Esophagus squamous epithelium (tissue), 5 donors: ENCODE results near the gene BCL2L1. TPM values are rescaled to one million over a fixed set of nuclear protein-coding genes. Genes with fewer than 3 reads are reported as not detected.
A peak's percentile ranks its signal among the peaks of the same experiment; 100 is the strongest.

ENCODE experiments used
- DNase-seq: peaks from one replicate; lab custom pipeline; 2025; lab: John Stamatoyannopoulos, UW
- H3K27ac ChIP-seq, 4 donors: fragments of 200-600 bp; sonication (generic); one replicate each; pipeline ENCODE4 v1.5.1; 2016 to 2019; ENCODE audit warnings: mild to moderate bottlenecking in 1 of 4
- H3K27me3 ChIP-seq, 4 donors: fragments of 200-600 bp; sonication (generic); 1 replicate in 3 of 4; 2 replicates in 1 of 4; pipeline versions ENCODE4 v1.5.1 to v1.6.0; 2017 to 2021; ENCODE audit warnings: antibody characterized with exemption in 1 of 4
- H3K36me3 ChIP-seq, 3 donors: fragments of 200-600 bp; sonication (generic); one replicate each; pipeline ENCODE4 v1.5.1; 2016 to 2019
- H3K4me1 ChIP-seq, 3 donors: fragments of 200-600 bp; sonication (generic); one replicate each; pipeline ENCODE4 v1.5.1; 2017 to 2019
- H3K4me3 ChIP-seq, 4 donors: fragments of 200-600 bp; sonication (generic); 1 replicate in 3 of 4; 2 replicates in 1 of 4; pipeline ENCODE4 v1.5.1; 2016 to 2019; ENCODE audit warnings: mild to moderate bottlenecking in 2 of 4, moderate library complexity in 1 of 4
- H3K9me3 ChIP-seq, 3 donors: fragments of 200-600 bp; sonication (generic); one replicate each; pipeline ENCODE4 v1.5.1; 2016 to 2019
- POLR2A ChIP-seq, 4 donors: fragments of 450-650 bp; IDR thresholded peaks; one replicate each; pipeline ENCODE4 v1.6.1; 2017; ENCODE audit warnings: antibody characterized with exemption in 4 of 4, mild to moderate bottlenecking in 4 of 4, moderate library complexity in 3 of 4
- WGBS, 2 donors: methylation state at CpG; one replicate each; pipeline ENCODE4 v1.1.5; 2018; 5-methylcytosine and 5-hydroxymethylcytosine counted together
- intact Hi-C: fragments of 100-400 bp; cut with DNase I; formaldehyde crosslinking; loops from one replicate; pipeline ENCODE4 v1.15.0; 2022
- total RNA-seq, 4 donors: library from RNA; depleted of rRNA; stranded (reverse); fragments of >200 nt; gene quantifications; one replicate each; pipeline ENCODE4 v1.1.0, GENCODE V29; 2016
- TF ChIP-seq, protein P1 (sequence below), 6 experiments: fragments of 450-650 bp in 4 of 6; fragments of 200-600 bp in 2 of 6; sonication (generic) in 2 of 6; IDR thresholded peaks; one replicate each; pipeline ENCODE4 v1.5.1; 2016 to 2019; ENCODE audit warnings: antibody characterized with exemption in 6 of 6, mild to moderate bottlenecking in 4 of 6, moderate library complexity in 4 of 6
- donor health status: DM: yes; HTN: yes; CAD: no.

BCL2L1 gene
- total RNA-seq, 4 donors from 2014 or later: 65.4 to 105 (median 90.1) TPM

DNA sequence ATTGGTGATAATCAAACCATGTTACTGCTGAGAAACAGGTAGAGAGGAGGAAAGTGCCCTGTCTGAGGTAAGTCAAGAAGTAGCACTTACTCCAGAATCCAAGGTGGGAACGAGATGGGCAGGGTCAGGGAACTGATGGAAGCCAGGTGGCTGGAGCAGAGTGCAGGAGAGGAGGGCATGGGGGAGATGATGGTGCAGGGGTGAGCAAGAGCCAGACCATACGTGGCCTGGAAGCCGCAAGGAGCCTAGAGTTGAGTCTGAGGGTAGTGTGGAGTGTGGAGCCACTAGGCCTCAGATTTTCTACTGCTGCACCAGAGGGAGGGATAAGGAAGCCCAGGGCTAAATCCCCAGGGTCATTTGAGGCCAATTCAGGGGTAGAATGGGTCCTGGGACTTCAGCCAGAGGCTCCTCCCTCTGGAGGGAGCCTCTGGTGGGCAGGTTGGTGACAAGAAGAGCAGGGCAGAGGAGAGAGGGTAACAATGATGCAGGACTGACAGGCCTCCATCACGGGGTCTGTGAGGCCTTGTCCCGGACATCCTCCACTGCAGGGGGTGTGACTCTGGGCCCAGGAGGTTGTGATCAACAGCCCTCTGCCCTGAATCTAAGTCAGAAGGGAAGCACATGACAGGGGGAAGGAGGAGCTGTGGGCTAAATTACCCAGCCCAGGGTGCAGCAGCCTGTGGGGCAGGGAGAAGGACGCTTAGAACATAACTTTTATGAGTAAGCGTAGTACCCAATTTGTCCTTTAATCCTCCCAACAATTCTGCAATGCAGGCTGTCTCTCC is 56.2 kb downstream of the BCL2L1 start:
- peaks cover 0 to 65% (median 13%) of the 10 kb centered on the region in 3 donors for H3K36me3 ChIP-seq
- H3K9me3 ChIP-seq: no peaks in the 10 kb centered on the region
- H3K27me3 ChIP-seq: no peaks in the 10 kb centered on the region
- no peak for DNase-seq
- TF ChIP-seq POLR2A (IDR thresholded peaks at IDR 0.05): no peak
- intact Hi-C loops: no loop called here
- H3K4me3 ChIP-seq: no peak overlapping the region
- 61 to 78% methylated on average over 6 to 7 of the region's 7 CpGs for WGBS, 2 donors
- H3K4me1 ChIP-seq: peaks cover 42 to 96% (median 71%) of the 10 kb centered on the region in 3 donors
- H3K27ac ChIP-seq: peak overlapping the region; percentile 6 to 83 (median 74)

DNA sequence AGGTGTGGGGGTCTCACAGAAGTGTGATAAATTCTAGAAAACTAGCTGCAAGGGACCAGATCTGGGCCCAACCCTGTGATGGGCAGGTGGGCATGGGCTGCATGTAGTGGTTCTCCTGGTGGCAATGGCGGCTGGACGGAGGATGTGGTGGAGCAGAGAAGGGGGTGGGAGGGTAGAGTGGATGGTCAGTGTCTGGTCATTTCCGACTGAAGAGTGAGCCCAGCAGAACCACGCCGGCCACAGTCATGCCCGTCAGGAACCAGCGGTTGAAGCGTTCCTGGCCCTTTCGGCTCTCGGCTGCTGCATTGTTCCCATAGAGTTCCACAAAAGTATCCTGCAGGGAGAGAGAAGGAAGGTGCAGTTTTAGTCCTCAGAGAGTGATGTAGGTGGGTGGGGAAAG is 56.9 kb downstream of the BCL2L1 start:
- TF ChIP-seq, protein P1, sequence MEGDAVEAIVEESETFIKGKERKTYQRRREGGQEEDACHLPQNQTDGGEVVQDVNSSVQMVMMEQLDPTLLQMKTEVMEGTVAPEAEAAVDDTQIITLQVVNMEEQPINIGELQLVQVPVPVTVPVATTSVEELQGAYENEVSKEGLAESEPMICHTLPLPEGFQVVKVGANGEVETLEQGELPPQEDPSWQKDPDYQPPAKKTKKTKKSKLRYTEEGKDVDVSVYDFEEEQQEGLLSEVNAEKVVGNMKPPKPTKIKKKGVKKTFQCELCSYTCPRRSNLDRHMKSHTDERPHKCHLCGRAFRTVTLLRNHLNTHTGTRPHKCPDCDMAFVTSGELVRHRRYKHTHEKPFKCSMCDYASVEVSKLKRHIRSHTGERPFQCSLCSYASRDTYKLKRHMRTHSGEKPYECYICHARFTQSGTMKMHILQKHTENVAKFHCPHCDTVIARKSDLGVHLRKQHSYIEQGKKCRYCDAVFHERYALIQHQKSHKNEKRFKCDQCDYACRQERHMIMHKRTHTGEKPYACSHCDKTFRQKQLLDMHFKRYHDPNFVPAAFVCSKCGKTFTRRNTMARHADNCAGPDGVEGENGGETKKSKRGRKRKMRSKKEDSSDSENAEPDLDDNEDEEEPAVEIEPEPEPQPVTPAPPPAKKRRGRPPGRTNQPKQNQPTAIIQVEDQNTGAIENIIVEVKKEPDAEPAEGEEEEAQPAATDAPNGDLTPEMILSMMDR (IDR thresholded peaks at IDR 0.05): no peak
- no peak for TF ChIP-seq POLR2A (IDR thresholded peaks at IDR 0.05)
- 97% methylated on average over 9 to 10 of the region's 10 CpGs for whole genome bisulfite sequencing, 2 donors
- H3K4me1 ChIP-seq: peaks cover 38 to 94% (median 69%) of the 10 kb centered on the region in 3 donors
- H3K36me3 ChIP-seq: peaks cover 0 to 65% (median 13%) of the 10 kb centered on the region in 3 donors
- H3K9me3 ChIP-seq: no peaks in the 10 kb centered on the region
- intact Hi-C loops: no loop called here
- no peak overlapping the region for H3K4me3 ChIP-seq
- no peak for DNase-seq
- H3K27ac ChIP-seq: peak overlapping the region in 3 of 4 donors; percentile 67 to 83 (median 82)
- H3K27me3 ChIP-seq: no peaks in the 10 kb centered on the region

DNA sequence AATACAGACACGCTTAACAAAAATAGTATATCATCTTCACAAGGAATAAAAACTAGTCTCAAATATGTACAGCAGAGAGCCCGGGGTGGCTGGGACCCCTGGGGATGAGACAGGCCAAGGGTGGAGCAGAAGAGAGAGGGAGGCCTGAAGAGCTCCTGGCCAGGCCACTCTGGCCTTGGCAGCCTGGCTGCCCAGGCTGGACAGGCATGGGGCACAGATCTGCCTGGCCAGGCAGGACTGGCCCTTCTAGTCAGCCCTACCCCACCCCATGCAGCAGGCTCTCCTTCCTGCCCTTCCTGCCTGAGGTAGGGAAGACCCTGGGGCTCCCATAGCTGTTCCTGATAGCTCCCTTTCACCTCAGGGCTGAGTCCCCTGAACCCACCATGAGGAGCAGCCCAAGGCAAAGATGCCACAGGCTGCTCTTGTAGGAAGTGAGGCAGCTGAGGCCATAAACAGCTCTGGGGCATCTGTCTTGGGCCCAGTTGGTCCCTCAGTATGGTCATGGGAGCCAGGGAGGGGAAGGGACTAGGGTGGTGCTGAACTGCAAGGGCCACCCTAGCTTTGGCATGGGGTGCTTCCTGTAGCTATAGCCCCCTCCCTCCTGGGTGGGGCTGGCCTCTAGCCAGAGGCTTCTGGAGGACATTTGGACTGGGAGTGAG is 57.8 kb downstream of the BCL2L1 start:
- Histone ChIP-seq H3K9me3 (no peaks in the 10 kb centered on the region), H3K4me3 (no peak overlapping the region), H3K36me3 (peaks cover 0 to 57% (median 13%) of the 10 kb centered on the region in 3 donors), H3K27ac (peak overlapping the region; percentile 28 to 83 (median 74)), H3K4me1 (peaks cover 32 to 85% (median 62%) of the 10 kb centered on the region in 3 donors), H3K27me3 (no peaks in the 10 kb centered on the region)
- intact Hi-C loops: loop anchor here (5.0 kb wide), 1 partner anchor 57 kb away; the partner anchor contains the start of gene BCL2L1
- WGBS, 2 donors: 66% methylated on average over 2 of the region's 2 CpGs; no CpG with 5 or more reads in 1 of the 2 donors
- TF ChIP-seq, protein P1 (IDR thresholded peaks at IDR 0.05): no peak
- TF ChIP-seq POLR2A (IDR thresholded peaks at IDR 0.05): no peak
- no peak for DNase-seq

DNA sequence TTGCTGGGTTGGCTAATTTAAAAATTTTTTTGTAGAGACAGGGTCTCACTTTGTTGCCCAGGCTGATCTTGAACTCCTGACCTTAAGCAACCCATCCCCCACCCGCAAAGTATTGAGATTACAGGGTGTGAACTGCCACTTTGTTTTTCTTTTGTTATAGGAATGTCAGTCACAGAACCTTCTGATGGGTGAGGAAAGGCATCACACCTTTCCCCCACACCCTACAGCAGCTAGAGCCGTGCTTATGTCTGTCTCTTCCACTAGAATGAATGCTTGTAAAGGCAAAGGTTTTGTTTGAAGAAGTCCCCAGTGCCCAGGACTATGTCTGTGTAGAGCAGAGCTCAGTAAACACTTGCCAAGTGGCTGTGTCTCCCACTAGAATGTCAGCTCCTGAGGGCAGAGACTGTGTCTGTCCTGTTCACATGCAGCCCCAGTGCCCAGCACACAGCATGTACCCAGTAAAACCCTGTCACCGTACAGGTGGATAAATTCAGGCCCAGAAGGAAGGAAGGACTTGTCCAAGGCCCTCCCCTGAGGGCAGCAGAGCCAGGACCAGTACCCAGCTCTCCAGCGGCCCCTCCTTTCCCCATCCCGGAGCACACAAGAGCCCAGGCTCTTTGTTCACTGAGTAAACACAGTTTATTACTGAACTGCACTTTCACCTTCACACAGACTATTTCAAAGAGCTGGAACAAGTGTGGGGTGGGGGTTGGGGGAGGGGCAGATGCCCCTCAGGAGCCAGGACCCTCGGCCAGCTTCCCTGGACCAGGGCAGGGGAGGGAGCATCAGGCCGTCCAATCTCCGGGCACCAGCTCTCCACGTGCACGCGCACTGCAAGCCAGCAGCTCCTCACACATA is 58.6 kb downstream of the BCL2L1 start:
- WGBS, 2 donors: 40 to 68% methylated on average over 5 to 11 of the region's 11 CpGs
- Histone ChIP-seq H3K27ac (peak overlapping the region; percentile 20 to 83 (median 74)), H3K36me3 (peaks cover 0 to 50% (median 13%) of the 10 kb centered on the region in 3 donors), H3K9me3 (no peaks in the 10 kb centered on the region), H3K4me3 (no peak overlapping the region), H3K27me3 (no peaks in the 10 kb centered on the region), H3K4me1 (peaks cover 30 to 77% (median 54%) of the 10 kb centered on the region in 3 donors)
- no peak for DNase-seq
- intact Hi-C loops: loop anchor here (2.0 to 5.0 kb wide), 2 partner anchors 35 to 58 kb away; partner anchors contain the start of gene BCL2L1
- TF ChIP-seq POLR2A (IDR thresholded peaks at IDR 0.05): no peak
- TF ChIP-seq, protein P1 (IDR thresholded peaks at IDR 0.05): no peak

DNA sequence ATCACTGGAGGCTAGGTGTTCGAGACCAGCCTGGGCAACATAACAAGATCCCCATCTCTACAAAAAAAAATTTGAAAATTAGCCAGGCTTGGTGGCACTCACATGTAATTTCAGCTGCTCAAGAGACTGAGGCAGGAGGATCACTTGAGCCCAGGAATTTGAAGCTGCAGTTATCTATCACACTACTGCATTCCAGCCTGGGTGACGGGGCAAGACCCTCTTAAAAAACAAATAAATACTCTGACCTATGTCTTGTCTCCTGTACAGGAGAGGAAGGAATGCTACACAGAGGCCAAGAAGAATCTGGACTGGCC is 59.2 kb downstream of the BCL2L1 start:
- Histone ChIP-seq H3K36me3 (peaks cover 0 to 46% (median 13%) of the 10 kb centered on the region in 3 donors), H3K4me3 (no peak overlapping the region), H3K9me3 (no peaks in the 10 kb centered on the region), H3K4me1 (peaks cover 30 to 71% (median 50%) of the 10 kb centered on the region in 3 donors), H3K27me3 (no peaks in the 10 kb centered on the region), H3K27ac (peak overlapping the region in 3 of 4 donors; percentile 67 to 83 (median 82))
- 85 to 89% methylated on average over 2 of the region's 2 CpGs for WGBS, 2 donors
- TF ChIP-seq, protein P1 (IDR thresholded peaks at IDR 0.05): no peak
- TF ChIP-seq POLR2A (IDR thresholded peaks at IDR 0.05): no peak
- no peak for DNase-seq
- intact Hi-C loops: loop anchor here (2.0 to 5.0 kb wide), 2 partner anchors 35 to 59 kb away; partner anchors contain the start of gene BCL2L1
